Measurements from ENCODE around the gene TMEM170B. TPM values are rescaled to one million over a fixed set of nuclear protein-coding genes. Genes with fewer than 3 reads are reported as not detected.

TMEM170B gene
- total RNA-seq, 4 donors from 2014 or later, result 0.57 to 2.7 (median 1.1) TPM

- WGBS, 2 donors, result 74 to 85% methylated on average over 4 of the region's 4 CpGs
- Histone ChIP-seq H3K9me3 (no peaks in the 10 kb centered on the region), H3K36me3 (no peaks in the 10 kb centered on the region), H3K4me3 (no peak overlapping the region), H3K27ac (no peak overlapping the region), H3K27me3 (no peaks in the 10 kb centered on the region), H3K4me1 (peaks cover 0 to 8% (median 6%) of the 10 kb centered on the region in 3 donors)
- no peak for DNase-seq
- TF ChIP-seq POLR2A (IDR thresholded peaks at IDR 0.05), result no peak
- TF ChIP-seq CTCF (IDR thresholded peaks at IDR 0.05), result no peak
- intact Hi-C loops (cut with DNase I), result loop anchor here (10.0 kb wide), 1 partner anchor 649 kb away; no protein-coding TSS in a partner anchor
Observed at GRCh38 chr6:11586117-11586516, 48.6 kb downstream of the TMEM170B start.

DNA sequence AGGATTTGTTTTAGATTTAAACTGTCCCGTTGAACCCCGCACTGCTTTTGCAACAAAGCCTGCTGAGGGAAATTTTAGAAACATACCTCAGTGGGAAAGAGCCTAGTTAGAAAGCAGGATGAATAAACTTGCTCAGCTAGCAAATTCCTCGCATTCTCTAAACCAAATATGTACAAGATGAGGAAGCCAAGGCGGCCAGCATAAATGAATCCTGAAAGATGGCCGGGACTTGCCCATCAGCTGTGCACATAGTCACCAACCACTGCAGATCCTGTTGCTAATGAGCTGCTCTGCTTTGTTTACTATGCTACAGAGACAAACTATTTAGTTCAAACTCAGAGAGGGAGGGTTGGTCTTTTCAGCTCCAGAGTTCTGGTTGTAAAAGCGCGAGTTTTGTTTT lies 49.0 kb downstream of the TMEM170B start:
- H3K4me1 ChIP-seq, result peaks cover 0 to 8% (median 6%) of the 10 kb centered on the region in 3 donors
- no peak for DNase-seq
- intact Hi-C loops (cut with DNase I), result loop anchor here (10.0 kb wide), 1 partner anchor 648 kb away; no protein-coding TSS in a partner anchor
- no peaks in the 10 kb centered on the region for H3K36me3 ChIP-seq
- H3K27me3 ChIP-seq, result no peaks in the 10 kb centered on the region
- WGBS, 2 donors, result 61 to 65% methylated on average over 7 of the region's 7 CpGs
- no peak overlapping the region for H3K4me3 ChIP-seq
- H3K27ac ChIP-seq, result no peak overlapping the region
- H3K9me3 ChIP-seq, result no peaks in the 10 kb centered on the region
- TF ChIP-seq POLR2A (IDR thresholded peaks at IDR 0.05) (no peak), CTCF (IDR thresholded peaks at IDR 0.05) (no peak)

DNA sequence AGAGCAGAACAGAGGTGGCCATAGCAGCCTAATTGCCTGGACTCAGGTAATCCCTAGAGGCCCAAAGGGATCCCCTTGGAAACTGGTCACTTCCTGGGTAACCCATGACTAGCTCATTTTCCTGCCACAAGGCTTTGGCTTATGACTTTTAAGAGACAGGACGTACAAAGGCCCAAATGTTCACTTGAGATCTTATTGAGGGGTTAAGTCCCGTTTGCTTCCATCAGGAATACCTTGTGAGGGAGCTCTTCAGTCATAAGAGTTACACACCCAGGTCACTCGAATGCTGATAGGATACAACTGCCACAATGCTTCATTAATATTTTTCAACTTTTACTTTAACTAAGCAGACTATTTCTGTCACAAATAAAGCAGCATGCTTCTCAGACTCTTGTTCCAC lies 51.7 kb downstream of the TMEM170B start:
- Histone ChIP-seq H3K27me3 (no peaks in the 10 kb centered on the region), H3K4me3 (no peak overlapping the region), H3K9me3 (no peaks in the 10 kb centered on the region), H3K4me1 (peaks cover 0 to 13% (median 6%) of the 10 kb centered on the region in 3 donors), H3K36me3 (no peaks in the 10 kb centered on the region), H3K27ac (no peak overlapping the region)
- DNase-seq, result no peak
- intact Hi-C loops (cut with DNase I), result loop anchor here (10.0 kb wide), 1 partner anchor 646 kb away; no protein-coding TSS in a partner anchor
- WGBS, 2 donors, result 75 to 84% methylated on average over 3 of the region's 3 CpGs
- TF ChIP-seq CTCF (IDR thresholded peaks at IDR 0.05) (no peak), POLR2A (IDR thresholded peaks at IDR 0.05) (no peak)

GRCh38 chr6:11592294-11592906 lies 54.9 kb downstream of the TMEM170B start:
- Histone ChIP-seq H3K4me1 (peaks cover 0 to 5% (median 0%) of the 10 kb centered on the region in 3 donors), H3K4me3 (no peak overlapping the region), H3K9me3 (no peaks in the 10 kb centered on the region), H3K36me3 (no peaks in the 10 kb centered on the region), H3K27me3 (no peaks in the 10 kb centered on the region), H3K27ac (no peak overlapping the region)
- intact Hi-C loops (cut with DNase I), result no loop called here
- no peak for DNase-seq
- WGBS, 2 donors, result 38 to 54% methylated on average over 6 to 8 of the region's 8 CpGs
- no peak for TF ChIP-seq CTCF (IDR thresholded peaks at IDR 0.05)
- no peak for TF ChIP-seq POLR2A (IDR thresholded peaks at IDR 0.05)

DNA sequence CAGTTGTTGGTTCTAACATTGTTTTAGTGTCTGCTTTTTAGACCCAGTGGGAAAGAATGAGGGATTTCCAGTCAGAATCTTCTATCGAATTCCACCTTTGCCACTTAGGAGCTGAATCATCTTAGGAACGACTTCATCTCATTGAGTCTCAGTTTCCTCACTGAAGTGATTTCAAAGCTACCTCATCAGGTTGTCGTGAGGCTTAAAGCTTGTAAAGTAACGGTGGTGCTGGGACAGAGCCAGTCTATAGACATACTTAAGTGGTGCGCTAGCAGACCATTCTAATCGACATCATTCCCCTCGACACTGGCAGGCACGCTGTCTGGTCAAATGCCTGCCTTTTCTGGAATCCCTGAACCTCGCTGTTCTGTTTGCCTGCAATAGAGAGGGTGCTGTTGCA lies 55.5 kb downstream of the TMEM170B start:
- no peak for DNase-seq
- 85 to 86% methylated on average over 8 to 9 of the region's 9 CpGs for WGBS, 2 donors

More for the DNA sequence above, 55.5 kb downstream of the TMEM170B start:
- Histone ChIP-seq H3K36me3 (no peaks in the 10 kb centered on the region), H3K9me3 (no peaks in the 10 kb centered on the region), H3K27me3 (no peaks in the 10 kb centered on the region), H3K4me1 (peaks cover 0 to 5% (median 0%) of the 10 kb centered on the region in 3 donors), H3K27ac (no peak overlapping the region), H3K4me3 (no peak overlapping the region)
- intact Hi-C loops (cut with DNase I), result no loop called here
- no peak for TF ChIP-seq CTCF (IDR thresholded peaks at IDR 0.05)
- TF ChIP-seq POLR2A (IDR thresholded peaks at IDR 0.05), result no peak

Measured in esophagus squamous epithelium (tissue), 5 donors.